C4-2B (cell line): ENCODE results near the gene CALML4.

Experiments used
- CTCF ChIP-seq: fragments of 450-650 bp; conservative IDR thresholded peaks from 2 replicates; pipeline ENCODE4 v1.5.1; 2017; ENCODE audit warnings: mild to moderate bottlenecking
- ZFX ChIP-seq: fragments of 450-650 bp; IDR thresholded peaks from 2 replicates; pipeline ENCODE4 v1.6.1; 2017

- TF ChIP-seq CTCF (no peak), ZFX (no peak)
These were observed 5.8 kb downstream of the CALML4 start for GRCh38 chr15:68199340-68199739.
